Bronchial epithelial cell (primary cell): ENCODE data around the gene C1QTNF1. TPM values are rescaled to one million over a fixed set of nuclear protein-coding genes. Genes with fewer than 3 reads are reported as not detected.
A peak's percentile ranks its signal among the peaks of the same experiment; 100 is the strongest.

Experiments
- DNase-seq: peaks from one replicate; pipeline ENCODE4 v3.0.0-alpha.2; 2010; ENCODE audit warnings: low read depth
- FAIRE-seq: peaks from 2 replicates; lab custom pipeline; 2011; peaks lifted over from hg19 to GRCh38; lab: Jason Lieb, UNC
- H3K27me3 ChIP-seq: 2 replicates; pipeline ENCODE4 v1.5.1; 2011; ENCODE audit warnings: low read length; ENCODE audit not compliant: control insufficient read depth, insufficient read depth
- H3K36me3 ChIP-seq: 2 replicates; pipeline ENCODE4 v1.5.1; 2011; ENCODE audit warnings: low read length; ENCODE audit not compliant: control insufficient read depth, insufficient read depth
- H3K4me3 ChIP-seq: 2 replicates; pipeline ENCODE4 v1.5.1; 2011; ENCODE audit warnings: mild to moderate bottlenecking, low read depth, low read length, control low read depth
- CTCF ChIP-seq: IDR thresholded peaks from 2 replicates; pipeline ENCODE4 v1.5.1; 2011; ENCODE audit warnings: mild to moderate bottlenecking, moderate library complexity, low read length, control low read depth, inconsistent platforms; ENCODE audit not compliant: insufficient read depth, severe bottlenecking
- total RNA-seq: library from RNA; depleted of rRNA; stranded (reverse); fragments of >200 nt; gene quantifications from 2 replicates; pipeline ENCODE4 v1.2.1, GENCODE V29; 2014

C1QTNF1 gene
- total RNA-seq, 1 donor from 2014 or later, result 0.79 TPM

- H3K36me3 ChIP-seq, result peaks cover 4% of the 10 kb centered on the region
- DNase-seq (no peak), FAIRE-seq (no peak)
- H3K27me3 ChIP-seq, result no peaks in the 10 kb centered on the region
- no peak for TF ChIP-seq CTCF
- H3K4me3 ChIP-seq, result no peak overlapping the region
Measured at GRCh38 chr17:79085921-79086551, 62.1 kb downstream of the C1QTNF1 start.

- no peak for FAIRE-seq
- peaks cover 4% of the 10 kb centered on the region for H3K36me3 ChIP-seq
- no peak overlapping the region for H3K4me3 ChIP-seq
- no peak for TF ChIP-seq CTCF
- H3K27me3 ChIP-seq, result no peaks in the 10 kb centered on the region
- DNase-seq, result no peak
Measured at GRCh38 chr17:79086609-79087427, 62.8 kb downstream of the C1QTNF1 start.

- FAIRE-seq (peak; percentile 55), DNase-seq (peak; percentile 31)
- Histone ChIP-seq H3K36me3 (peaks cover 3% of the 10 kb centered on the region), H3K4me3 (no peak overlapping the region), H3K27me3 (no peaks in the 10 kb centered on the region)
- peak; percentile 86 for TF ChIP-seq CTCF
Measured at GRCh38 chr17:79087428-79088143, 63.6 kb downstream of the C1QTNF1 start.

GRCh38 chr17:79088247-79088996, 64.5 kb downstream of the C1QTNF1 start:
- FAIRE-seq, result no peak

More at GRCh38 chr17:79088247-79088996, 64.5 kb downstream of the C1QTNF1 start:
- H3K4me3 ChIP-seq, result no peak overlapping the region
- TF ChIP-seq CTCF, result no peak
- no peaks in the 10 kb centered on the region for H3K27me3 ChIP-seq
- H3K36me3 ChIP-seq, result peaks cover 3% of the 10 kb centered on the region
- no peak for DNase-seq
